Measurements from ENCODE around the gene PLCH2. TPM values are rescaled to one million over a fixed set of nuclear protein-coding genes. Genes with fewer than 3 reads are reported as not detected.

PLCH2 gene
- polyA plus RNA-seq, 1 donor from 2014 or later = 5.7 TPM

DNA sequence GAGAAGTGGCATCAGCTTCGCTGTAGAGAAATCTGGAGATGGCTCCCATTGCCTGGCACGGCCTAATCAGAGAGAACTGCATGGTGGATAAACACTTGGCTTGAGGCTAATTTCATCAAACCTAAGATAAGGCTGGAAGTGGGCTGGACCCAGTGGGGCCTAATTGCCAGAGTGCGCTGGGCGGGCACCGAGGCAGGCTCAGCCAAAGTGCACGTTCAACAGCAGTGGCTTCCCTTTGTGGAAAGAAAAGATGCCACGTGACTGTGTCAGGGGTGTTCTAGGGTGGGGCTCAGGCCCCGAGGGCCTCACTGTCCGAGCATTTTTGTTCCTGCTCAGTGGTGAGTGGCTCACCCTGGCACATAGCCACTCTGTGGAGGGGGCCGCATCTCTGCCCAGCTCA, 5.8 kb downstream of the PLCH2 start:
- no peaks in the 10 kb centered on the region for H3K9me2 ChIP-seq (ENCODE audit: insufficient read depth, low read length)
- H3K4me2 ChIP-seq (ENCODE audit: low read length) = no peak overlapping the region
- TF ChIP-seq RAD21 (conservative IDR thresholded peaks at IDR 0.05) (no peak), POLR2AphosphoS5 (IDR thresholded peaks at IDR 0.05) (no peak), EZH2 (IDR thresholded peaks at IDR 0.05; ENCODE audit: borderline replicate concordance, insufficient read depth, low read length, poor library complexity, severe bottlenecking) (no peak), EP300 (conservative IDR thresholded peaks at IDR 0.05; ENCODE audit: poor library complexity, severe bottlenecking) (no peak)
- TF ChIP-seq, protein P1, sequence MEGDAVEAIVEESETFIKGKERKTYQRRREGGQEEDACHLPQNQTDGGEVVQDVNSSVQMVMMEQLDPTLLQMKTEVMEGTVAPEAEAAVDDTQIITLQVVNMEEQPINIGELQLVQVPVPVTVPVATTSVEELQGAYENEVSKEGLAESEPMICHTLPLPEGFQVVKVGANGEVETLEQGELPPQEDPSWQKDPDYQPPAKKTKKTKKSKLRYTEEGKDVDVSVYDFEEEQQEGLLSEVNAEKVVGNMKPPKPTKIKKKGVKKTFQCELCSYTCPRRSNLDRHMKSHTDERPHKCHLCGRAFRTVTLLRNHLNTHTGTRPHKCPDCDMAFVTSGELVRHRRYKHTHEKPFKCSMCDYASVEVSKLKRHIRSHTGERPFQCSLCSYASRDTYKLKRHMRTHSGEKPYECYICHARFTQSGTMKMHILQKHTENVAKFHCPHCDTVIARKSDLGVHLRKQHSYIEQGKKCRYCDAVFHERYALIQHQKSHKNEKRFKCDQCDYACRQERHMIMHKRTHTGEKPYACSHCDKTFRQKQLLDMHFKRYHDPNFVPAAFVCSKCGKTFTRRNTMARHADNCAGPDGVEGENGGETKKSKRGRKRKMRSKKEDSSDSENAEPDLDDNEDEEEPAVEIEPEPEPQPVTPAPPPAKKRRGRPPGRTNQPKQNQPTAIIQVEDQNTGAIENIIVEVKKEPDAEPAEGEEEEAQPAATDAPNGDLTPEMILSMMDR (IDR thresholded peaks at IDR 0.05; ENCODE audit: poor library complexity, severe bottlenecking) = no peak
- TF ChIP-seq, protein P2, sequence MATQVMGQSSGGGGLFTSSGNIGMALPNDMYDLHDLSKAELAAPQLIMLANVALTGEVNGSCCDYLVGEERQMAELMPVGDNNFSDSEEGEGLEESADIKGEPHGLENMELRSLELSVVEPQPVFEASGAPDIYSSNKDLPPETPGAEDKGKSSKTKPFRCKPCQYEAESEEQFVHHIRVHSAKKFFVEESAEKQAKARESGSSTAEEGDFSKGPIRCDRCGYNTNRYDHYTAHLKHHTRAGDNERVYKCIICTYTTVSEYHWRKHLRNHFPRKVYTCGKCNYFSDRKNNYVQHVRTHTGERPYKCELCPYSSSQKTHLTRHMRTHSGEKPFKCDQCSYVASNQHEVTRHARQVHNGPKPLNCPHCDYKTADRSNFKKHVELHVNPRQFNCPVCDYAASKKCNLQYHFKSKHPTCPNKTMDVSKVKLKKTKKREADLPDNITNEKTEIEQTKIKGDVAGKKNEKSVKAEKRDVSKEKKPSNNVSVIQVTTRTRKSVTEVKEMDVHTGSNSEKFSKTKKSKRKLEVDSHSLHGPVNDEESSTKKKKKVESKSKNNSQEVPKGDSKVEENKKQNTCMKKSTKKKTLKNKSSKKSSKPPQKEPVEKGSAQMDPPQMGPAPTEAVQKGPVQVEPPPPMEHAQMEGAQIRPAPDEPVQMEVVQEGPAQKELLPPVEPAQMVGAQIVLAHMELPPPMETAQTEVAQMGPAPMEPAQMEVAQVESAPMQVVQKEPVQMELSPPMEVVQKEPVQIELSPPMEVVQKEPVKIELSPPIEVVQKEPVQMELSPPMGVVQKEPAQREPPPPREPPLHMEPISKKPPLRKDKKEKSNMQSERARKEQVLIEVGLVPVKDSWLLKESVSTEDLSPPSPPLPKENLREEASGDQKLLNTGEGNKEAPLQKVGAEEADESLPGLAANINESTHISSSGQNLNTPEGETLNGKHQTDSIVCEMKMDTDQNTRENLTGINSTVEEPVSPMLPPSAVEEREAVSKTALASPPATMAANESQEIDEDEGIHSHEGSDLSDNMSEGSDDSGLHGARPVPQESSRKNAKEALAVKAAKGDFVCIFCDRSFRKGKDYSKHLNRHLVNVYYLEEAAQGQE (IDR thresholded peaks at IDR 0.05; ENCODE audit: borderline replicate concordance) = no peak
- H3F3A ChIP-seq (ENCODE audit: insufficient read depth, low read length, poor library complexity, severe bottlenecking) = no peaks in the 10 kb centered on the region
- H3K9ac ChIP-seq (ENCODE audit: low read length) = no peak overlapping the region
- H4K20me1 ChIP-seq (ENCODE audit: insufficient read depth) = no peaks in the 10 kb centered on the region
- no peak overlapping the region for H3K4me3 ChIP-seq (ENCODE audit: low read length)
- H3K9me3 ChIP-seq (ENCODE audit: low read length) = no peaks in the 10 kb centered on the region
- no peaks in the 10 kb centered on the region for H3K36me3 ChIP-seq (ENCODE audit: insufficient read depth, low read length)
- H3K27ac ChIP-seq (ENCODE audit: low read length) = no peak overlapping the region
- no peaks in the 10 kb centered on the region for H3K27me3 ChIP-seq (ENCODE audit: insufficient read depth, low read depth, low read length)
- no peaks in the 10 kb centered on the region for H3K79me2 ChIP-seq (replicated peaks; ENCODE audit: insufficient read depth, low read length)
- H2AFZ ChIP-seq (ENCODE audit: low read depth, low read length) = no peak overlapping the region

DNA sequence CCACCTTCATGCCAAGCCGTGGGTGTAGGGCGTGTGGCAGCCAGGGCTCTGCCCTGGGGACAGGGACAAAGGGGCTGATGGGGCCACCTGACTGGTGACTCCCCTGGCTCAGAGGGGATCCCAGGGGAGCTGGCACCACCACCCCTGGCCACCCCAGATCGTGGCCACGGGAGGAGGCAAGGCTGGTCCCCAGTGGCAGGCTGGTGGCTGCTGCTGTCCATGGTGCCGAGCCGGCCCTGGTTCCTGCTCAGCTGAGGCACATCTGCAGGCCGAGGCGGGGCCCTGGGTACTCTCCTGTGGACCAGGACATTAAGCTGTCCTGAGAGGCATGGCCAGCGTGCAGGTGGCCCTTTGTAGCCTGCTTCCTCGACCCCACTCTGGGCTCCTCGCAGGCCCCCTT, 6.5 kb downstream of the PLCH2 start:
- H3K4me2 ChIP-seq (ENCODE audit: low read length) = no peak overlapping the region
- no peaks in the 10 kb centered on the region for H4K20me1 ChIP-seq (ENCODE audit: insufficient read depth)
- H3K27me3 ChIP-seq (ENCODE audit: insufficient read depth, low read depth, low read length) = no peaks in the 10 kb centered on the region
- no peak overlapping the region for H3K27ac ChIP-seq (ENCODE audit: low read length)
- H3K9ac ChIP-seq (ENCODE audit: low read length) = no peak overlapping the region
- H3K36me3 ChIP-seq (ENCODE audit: insufficient read depth, low read length) = no peaks in the 10 kb centered on the region
- no peaks in the 10 kb centered on the region for H3K79me2 ChIP-seq (replicated peaks; ENCODE audit: insufficient read depth, low read length)
- no peaks in the 10 kb centered on the region for H3F3A ChIP-seq (ENCODE audit: insufficient read depth, low read length, poor library complexity, severe bottlenecking)
- H2AFZ ChIP-seq (ENCODE audit: low read depth, low read length) = no peak overlapping the region
- no peak overlapping the region for H3K4me3 ChIP-seq (ENCODE audit: low read length)
- TF ChIP-seq EZH2 (IDR thresholded peaks at IDR 0.05; ENCODE audit: borderline replicate concordance, insufficient read depth, low read length, poor library complexity, severe bottlenecking) = no peak
- TF ChIP-seq RAD21 (conservative IDR thresholded peaks at IDR 0.05) = no peak
- no peak for TF ChIP-seq EP300 (conservative IDR thresholded peaks at IDR 0.05; ENCODE audit: poor library complexity, severe bottlenecking)
- TF ChIP-seq, protein P1 (IDR thresholded peaks at IDR 0.05; ENCODE audit: poor library complexity, severe bottlenecking) = no peak
- no peak for TF ChIP-seq POLR2AphosphoS5 (IDR thresholded peaks at IDR 0.05)
- TF ChIP-seq, protein P2 (IDR thresholded peaks at IDR 0.05; ENCODE audit: borderline replicate concordance) = no peak
- TF ChIP-seq TAF1 (IDR thresholded peaks at IDR 0.05; ENCODE audit: low read depth) = no peak
- TF ChIP-seq MXI1 (conservative IDR thresholded peaks at IDR 0.05; ENCODE audit: poor library complexity, severe bottlenecking) = no peak
- no peak for TF ChIP-seq SMC3 (conservative IDR thresholded peaks at IDR 0.05; ENCODE audit: poor library complexity)
- H3K9me2 ChIP-seq (ENCODE audit: insufficient read depth, low read length) = no peaks in the 10 kb centered on the region
- no peaks in the 10 kb centered on the region for H3K9me3 ChIP-seq (ENCODE audit: low read length)
